Activated CD8-positive, alpha-beta memory T cell treated with anti-CD3 and anti-CD28 coated beads, Interleukin-2, amount 50 U/mL, for 1 hour (primary cell): ENCODE data around the gene KLHDC7B.

Experiments
- DNase-seq: peaks from one replicate; pipeline ENCODE4 v3.0.0-alpha.2; 2020; ENCODE audit errors: extremely low read depth

KLHDC7B gene

DNA sequence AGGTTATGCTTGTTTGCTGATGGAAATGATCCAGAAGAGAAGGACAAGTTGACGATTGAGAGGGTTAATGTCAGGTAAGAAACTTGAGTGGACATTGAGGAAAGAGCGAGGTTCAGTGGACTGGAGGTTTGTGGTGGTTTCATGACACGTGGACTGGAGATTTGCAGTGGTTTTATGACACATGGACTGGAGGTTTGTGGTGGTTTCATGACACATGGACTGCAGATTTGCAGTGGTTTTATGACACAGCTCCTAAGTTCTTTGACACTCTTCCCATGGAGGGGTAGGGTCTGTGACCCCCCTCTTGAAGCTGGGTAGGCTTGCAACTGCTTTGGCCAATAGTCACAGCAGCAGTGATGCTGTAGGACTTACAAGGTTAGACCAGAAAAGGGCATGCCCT, 49.5 kb downstream of the KLHDC7B start:
- no peak for DNase-seq

DNA sequence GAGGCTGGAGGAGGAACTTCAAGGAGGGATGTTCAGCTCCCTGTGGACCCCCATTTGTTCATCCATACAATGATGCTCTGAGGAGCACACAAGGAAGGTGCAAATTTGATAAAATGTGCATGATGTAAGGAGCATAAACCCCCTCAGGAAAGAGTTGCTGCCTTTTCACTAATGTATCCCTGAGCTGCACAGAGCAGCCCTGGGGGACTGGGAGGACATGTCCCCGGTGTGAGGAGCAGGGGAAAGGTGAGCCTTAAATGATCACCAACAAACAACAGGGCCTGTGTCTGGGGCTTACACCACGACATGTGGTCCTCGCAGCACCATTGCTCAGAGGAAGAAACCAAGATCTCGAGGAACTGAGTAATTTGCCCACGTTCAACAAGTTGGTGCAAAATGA, 51.4 kb downstream of the KLHDC7B start:
- DNase-seq: no peak

GRCh38 chr22:50599816-50600455, 54.2 kb downstream of the KLHDC7B start:
- DNase-seq: no peak

DNA sequence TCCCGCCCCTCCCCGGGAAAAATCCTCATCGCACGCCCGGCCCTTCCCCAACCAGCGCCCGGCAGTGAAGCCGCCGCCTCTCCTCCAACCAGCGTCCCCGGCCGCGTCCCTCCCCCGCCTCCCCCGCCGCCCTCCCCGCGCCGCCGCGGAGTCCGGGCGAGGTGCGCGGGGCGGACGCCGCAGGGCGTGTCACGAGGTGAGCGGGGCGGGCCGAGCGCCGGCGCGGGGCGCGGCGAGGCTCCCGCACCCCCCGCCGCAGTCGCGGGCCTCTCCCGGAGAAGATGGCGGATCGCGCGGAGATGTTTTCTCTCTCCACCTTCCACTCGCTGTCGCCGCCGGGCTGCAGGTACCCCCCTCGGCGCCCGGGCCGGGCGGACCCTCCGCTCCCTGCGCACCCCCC, 54.8 kb downstream of the KLHDC7B start, which contains the start of gene MAPK8IP2:
Gene MAPK8IP2, plus strand, starts transcription at position 256 of the 400 bp plus-strand sequence. Its CDS starts 26 bp downstream, at position 282.
- no peak for DNase-seq
